Activated CD4-positive, CD25-positive, alpha-beta regulatory T cell treated with anti-CD3 and anti-CD28 coated beads, Interleukin-2, amount 50 U/mL, for 72 hours (primary cell): ENCODE measurements around the gene TUBB4B.

Experiments used
- DNase-seq: peaks from one replicate; pipeline ENCODE4 v3.0.0; 2021

Gene TUBB4B

GRCh38 chr9:137240841-137241489 is at the start of gene TUBB4B:
Gene TUBB4B (plus strand): TSS chr9:137241287. CDS start chr9:137241361, 74 bp downstream.
- peak; percentile 94 for DNase-seq

GRCh38 chr9:137191691-137192447 is 49.2 kb upstream of the TUBB4B start:
- DNase-seq, result no peak

GRCh38 chr9:137192448-137192780 is 48.7 kb upstream of the TUBB4B start:
- no peak for DNase-seq

- DNase-seq, result no peak
Observed at GRCh38 chr9:137192859-137193258, 48.2 kb upstream of the TUBB4B start.

GRCh38 chr9:137193771-137194170 is 47.3 kb upstream of the TUBB4B start:
- no peak for DNase-seq

- DNase-seq, result no peak
Observed at GRCh38 chr9:137194388-137194787, 46.7 kb upstream of the TUBB4B start.

GRCh38 chr9:137194909-137195308 is 46.2 kb upstream of the TUBB4B start:
- no peak for DNase-seq

GRCh38 chr9:137195525-137196220 is 45.4 kb upstream of the TUBB4B start:
- DNase-seq, result no peak

- no peak for DNase-seq
Observed at GRCh38 chr9:137198051-137198901, 42.8 kb upstream of the TUBB4B start.

GRCh38 chr9:137198902-137199283 is 42.2 kb upstream of the TUBB4B start:
- DNase-seq, result no peak

- DNase-seq, result no peak
Observed at GRCh38 chr9:137199411-137200121, 41.5 kb upstream of the TUBB4B start.

- peak; percentile 97 for DNase-seq
Observed at GRCh38 chr9:137200311-137201204, 40.5 kb upstream of the TUBB4B start, which contains the start of gene TPRN. Gene TPRN (minus strand): TSS chr9:137200741. CDS start chr9:137200711, 30 bp downstream.

GRCh38 chr9:137201205-137201868 is 39.8 kb upstream of the TUBB4B start:
- DNase-seq, result no peak

- DNase-seq, result no peak
Observed at GRCh38 chr9:137202966-137203365, 38.1 kb upstream of the TUBB4B start.

GRCh38 chr9:137204731-137205125 is 36.4 kb upstream of the TUBB4B start:
- DNase-seq, result no peak

- peak; percentile 95 for DNase-seq
Observed at GRCh38 chr9:137205126-137206069, 35.7 kb upstream of the TUBB4B start, which contains the start of the genes NDOR1 and TMEM203. Gene NDOR1 (plus strand): TSS chr9:137205700. CDS start chr9:137205778, 78 bp downstream. Gene TMEM203 (minus strand): TSS chr9:137205648. CDS start chr9:137205414, 234 bp downstream.

GRCh38 chr9:137206602-137207001 is 34.5 kb upstream of the TUBB4B start:
- no peak for DNase-seq

- DNase-seq, result no peak
Observed at GRCh38 chr9:137211532-137211931, 29.6 kb upstream of the TUBB4B start.

GRCh38 chr9:137212520-137212919 is 28.6 kb upstream of the TUBB4B start:
- no peak for DNase-seq
